Renal cortical epithelial cell (primary cell): ENCODE results near the gene TMPRSS4. TPM values are rescaled to one million over a fixed set of nuclear protein-coding genes. Genes with fewer than 3 reads are reported as not detected.

Experiments used
- DNase-seq: peaks from one replicate; pipeline ENCODE4 v3.0.0-alpha.2; 2011; ENCODE audit warnings: low read depth
- total RNA-seq: library from RNA; depleted of rRNA; stranded (reverse); fragments of >200 nt; gene quantifications from 2 replicates; pipeline ENCODE4 v1.2.3, GENCODE V29; 2014

The TMPRSS4 gene
- total RNA-seq, 1 donor from 2014 or later = 2.4 TPM

DNA sequence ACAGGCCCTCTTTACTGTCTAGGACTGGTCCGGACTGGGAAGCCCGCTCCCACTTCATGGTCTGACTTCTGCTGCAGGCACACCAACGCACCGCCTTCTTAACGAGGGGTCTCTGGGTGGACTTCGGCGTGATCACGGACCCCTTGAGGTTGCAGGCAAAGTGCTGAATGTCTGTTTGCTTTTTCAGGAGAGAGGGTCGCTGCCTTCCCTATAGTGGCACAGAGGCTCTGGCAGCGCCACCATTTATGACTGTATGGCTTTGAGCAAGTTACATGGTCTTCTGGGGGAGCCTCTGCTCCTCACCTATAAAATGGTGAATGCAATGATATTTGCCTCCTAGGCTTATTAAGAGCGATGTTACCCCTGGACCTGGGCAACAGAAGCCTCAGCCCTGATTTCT is 77.1 kb downstream of the TMPRSS4 start:
- DNase-seq = no peak

- no peak for DNase-seq
Measured at GRCh38 chr11:118154641-118155040, 77.8 kb downstream of the TMPRSS4 start.

DNA sequence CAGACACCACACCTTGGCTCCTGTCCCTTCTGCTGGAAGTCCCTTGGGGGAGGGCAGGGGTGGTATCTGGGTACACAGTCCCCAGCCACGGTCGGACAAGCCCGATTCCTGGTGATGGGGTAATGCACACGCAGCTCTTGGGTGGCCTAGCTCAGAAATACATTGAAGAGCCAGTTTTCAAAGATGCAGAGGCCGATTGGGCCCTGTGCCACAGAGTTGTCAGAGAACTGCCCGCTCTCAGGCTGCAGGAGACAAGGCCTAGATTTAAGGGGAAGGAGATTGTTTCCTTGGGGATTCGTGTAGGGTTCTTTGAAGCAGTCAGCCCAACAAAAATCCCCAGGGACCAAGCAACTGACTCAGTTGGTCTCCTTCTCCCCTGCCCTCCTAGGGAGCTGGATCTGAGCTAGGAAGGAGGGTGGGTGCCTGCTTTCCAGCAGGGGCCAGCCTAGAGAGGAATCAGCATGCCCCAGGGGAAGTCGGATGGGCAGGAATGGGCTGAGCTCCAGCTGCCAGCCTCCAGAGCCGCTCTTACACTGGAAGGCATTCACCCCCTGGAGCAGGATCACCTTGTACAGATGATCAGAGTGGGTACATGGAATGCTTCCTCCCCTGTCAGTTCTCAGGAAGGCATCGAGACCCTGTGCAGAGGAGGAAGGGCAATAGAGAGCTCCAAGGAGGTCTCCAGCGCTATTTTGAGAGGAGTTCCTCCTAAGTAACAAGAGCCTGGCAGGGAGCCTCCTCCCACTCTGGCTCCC is 79.1 kb downstream of the TMPRSS4 start:
- no peak for DNase-seq

DNA sequence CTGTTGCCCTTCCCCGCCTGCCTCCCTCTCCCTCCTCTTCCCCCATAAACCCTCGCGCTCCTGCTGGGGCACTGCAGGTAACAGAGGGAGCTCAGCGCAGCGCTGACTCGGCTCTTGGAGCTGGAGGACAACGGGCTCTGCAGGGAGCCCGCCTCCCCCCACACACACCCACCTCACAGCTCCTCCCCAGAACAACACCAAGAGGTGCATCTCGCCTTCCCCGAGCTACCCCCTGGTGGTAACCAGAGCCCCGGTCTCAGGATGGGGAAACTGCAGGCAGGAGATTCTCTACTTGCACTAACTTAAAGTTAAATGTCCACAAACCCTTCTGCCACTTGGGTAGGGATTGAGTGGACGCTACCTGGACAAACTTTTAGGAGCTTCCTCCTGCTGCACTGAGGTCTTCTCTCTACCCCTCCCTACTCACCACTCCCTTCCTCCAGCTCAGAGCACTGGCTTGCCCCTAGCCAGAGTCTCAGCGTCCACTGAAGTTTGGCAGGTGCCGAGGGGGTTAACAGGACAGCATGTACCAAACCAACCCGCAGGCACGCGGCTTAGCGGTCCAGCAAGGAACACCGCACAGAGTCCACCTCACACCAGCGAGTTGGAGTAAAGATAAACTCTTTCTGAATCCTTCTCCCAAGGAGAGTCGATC is 79.8 kb downstream of the TMPRSS4 start:
- no peak for DNase-seq

DNA sequence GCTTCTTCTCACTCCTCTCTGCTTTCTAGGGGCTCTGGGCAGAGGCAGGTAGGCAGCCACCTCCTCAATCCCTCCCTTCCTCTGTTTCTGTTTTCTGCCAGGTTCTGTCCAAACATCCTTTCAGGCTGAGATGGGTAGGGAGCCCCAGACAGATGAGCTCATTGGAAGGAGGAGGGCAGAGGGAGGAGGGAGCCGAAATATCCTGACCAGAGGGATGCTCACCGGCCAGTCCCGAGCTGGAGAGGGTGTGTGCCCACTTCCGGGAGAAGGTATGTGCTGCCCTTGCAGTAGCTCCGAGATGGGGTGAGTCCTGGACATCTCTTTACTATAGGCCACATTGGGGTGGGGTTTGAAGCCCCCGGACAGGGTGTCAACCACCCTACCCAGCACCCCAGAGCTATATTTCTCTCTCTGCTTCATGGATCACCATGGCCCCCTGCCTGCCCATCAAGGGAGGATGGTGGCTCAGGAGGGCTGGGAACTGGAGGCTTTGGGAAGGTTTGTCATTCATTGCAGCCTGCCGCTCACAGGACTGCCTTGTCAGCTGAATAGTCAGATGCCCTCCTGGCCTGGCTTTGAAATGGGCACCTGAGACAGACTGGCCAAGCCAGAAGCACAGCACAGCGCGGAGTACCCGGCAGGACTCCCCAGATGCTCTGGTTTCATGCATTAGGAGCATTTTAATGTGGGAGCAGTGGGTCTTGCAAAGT is 80.5 kb downstream of the TMPRSS4 start:
- no peak for DNase-seq

DNA sequence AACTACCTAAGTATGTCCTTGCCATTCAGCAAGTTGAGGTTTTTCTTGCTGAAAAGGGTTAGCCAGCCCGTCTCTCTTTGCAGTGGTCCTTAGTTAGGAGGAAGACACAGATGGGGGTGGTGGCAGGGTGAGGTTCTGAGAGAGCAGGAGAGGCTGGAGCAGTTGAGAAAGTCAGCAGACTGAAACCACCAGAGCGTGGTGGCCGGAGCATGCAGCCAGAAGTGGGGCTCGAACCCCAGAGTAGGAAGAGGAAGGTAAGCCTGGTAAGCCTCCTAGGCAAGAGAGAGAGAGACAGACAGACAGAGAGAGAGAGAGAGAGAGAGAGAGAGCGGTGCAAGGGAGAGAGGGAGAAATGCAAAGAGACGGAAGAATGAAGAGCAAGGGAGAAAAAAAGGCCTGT is 84.9 kb downstream of the TMPRSS4 start:
- no peak for DNase-seq

GRCh38 chr11:118162846-118163245 is 86.0 kb downstream of the TMPRSS4 start:
- DNase-seq = no peak

DNA sequence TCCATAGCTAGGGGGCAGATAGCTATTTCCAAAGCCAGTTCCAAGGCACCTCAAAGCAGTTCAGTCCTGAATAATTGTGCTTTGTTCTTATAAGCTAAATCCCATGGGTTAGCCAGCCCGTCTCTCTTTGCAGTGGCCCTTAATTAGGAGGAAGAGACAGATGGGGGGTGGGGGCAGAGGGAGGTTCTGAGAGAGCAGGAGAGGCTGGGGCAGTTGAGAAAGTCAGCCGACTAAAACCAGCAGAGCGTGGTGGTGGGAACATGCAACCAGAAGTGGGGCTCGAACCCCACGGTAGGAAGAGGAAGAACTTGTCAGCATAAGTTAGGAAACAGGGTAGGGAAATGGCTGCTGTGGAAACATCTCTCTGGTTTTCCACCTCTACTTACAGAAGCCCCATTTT is 86.6 kb downstream of the TMPRSS4 start:
- DNase-seq = no peak

DNA sequence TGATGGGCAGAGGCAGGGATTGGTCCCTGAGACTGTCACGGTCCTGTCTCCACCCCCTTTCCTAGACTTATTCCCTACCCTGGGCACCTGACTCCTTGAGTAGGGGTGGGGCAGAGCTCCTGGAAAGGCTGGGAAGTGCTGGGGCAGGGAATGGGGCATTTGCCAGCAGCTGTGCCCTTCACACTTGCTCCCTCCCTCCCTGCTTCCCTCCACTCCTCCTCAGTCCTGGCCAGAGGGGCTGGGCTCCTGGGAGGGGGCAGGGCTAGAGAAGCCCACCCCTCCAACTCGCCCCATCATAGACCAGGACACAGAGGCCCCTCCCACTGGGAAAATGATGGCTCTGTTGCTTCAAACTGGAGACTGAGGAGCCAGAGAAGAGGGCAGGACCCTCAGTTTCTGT is 88.0 kb downstream of the TMPRSS4 start:
- no peak for DNase-seq

DNA sequence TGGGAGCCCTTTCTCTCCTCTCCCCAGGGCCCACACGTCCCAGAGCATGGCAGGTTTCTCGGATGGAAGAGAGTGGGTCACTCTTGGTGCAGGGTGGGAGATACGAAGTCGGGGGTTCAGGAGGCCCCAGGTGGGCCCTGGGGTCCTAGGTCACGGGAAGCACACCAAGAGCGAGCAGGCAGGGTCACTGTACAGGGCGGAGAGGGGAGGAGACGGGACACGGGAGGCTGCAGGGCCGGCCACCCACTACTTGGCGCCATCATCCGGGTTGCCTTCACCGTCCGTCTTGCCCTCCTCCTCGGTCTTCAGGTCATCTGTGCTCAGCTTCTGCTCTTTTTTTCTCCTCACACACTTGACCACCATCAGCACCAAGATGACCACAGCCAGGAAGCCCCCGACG is 89.8 kb downstream of the TMPRSS4 start:
- DNase-seq = no peak

DNA sequence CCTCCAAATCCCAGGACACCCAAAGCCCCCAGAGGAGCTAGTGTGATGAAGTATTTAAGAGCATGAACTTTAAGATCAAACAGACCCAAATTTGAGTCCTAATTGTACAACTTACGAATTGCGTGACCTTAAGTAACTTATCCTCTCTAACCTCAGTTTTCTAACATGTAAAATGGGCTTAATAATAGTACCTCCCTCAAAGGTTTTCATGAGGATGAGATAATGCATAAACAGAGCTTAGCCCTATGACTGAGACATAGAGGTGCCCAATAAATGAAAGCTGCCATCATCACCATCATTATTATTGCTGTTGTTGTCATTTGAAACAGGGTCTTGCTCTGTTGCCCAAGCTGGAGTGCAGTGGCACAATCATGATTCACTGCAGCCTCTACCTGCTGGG is 90.4 kb downstream of the TMPRSS4 start:
- DNase-seq = no peak

DNA sequence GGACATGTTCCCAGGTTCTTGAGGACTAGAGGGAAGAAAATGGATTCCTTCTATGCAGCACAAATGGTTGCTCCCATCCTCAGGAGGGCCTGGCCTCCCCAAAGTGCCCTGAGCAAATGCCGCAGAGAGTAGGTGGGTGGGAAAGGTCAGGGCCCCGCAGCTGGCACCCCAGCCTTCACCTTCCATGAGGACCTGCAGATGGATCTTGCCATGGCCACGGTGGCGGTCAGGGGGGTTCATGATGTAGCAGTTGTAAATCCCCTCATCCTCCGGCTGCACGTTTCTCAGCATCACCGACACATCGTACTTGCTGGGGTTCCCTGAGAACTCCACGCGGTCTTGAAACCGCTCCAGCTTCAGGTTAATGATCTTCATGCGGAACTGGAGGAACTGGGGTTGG is 91.0 kb downstream of the TMPRSS4 start:
- no peak for DNase-seq

DNA sequence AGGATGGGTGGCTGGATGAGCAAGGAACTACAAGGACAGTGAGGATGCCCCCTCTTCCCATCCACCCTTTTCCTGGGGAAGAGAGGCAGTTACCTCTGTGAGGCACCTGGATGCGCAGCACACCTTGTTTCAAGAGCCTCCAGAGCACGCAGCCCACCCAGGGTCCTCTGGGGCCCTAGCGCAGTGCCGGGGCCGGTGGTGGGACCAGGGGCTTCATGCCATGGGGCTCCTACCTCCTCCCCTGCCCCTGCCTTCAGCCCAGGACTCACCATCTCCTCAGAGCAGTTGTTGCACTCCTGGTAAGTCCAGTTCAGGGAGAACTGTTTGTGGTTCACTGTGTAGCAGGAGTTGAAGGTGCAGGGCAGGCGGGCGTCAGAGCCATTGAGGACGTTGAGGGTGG is 91.4 kb downstream of the TMPRSS4 start:
- DNase-seq = no peak

GRCh38 chr11:118168751-118169150 is 91.9 kb downstream of the TMPRSS4 start:
- no peak for DNase-seq

GRCh38 chr11:118169300-118170140 is 92.6 kb downstream of the TMPRSS4 start:
- DNase-seq = no peak

GRCh38 chr11:118170231-118170630 is 93.4 kb downstream of the TMPRSS4 start:
- DNase-seq = no peak

GRCh38 chr11:118170882-118171268 is 94.0 kb downstream of the TMPRSS4 start:
- no peak for DNase-seq

Other genes starting within 250 kb of the TMPRSS4 start
- gene FXYD6, start 200.4 kb upstream of the TMPRSS4 start, total RNA-seq = 0.20 and 1.0 TPM in 2 replicates
- gene TMPRSS13, start 147.7 kb upstream of the TMPRSS4 start, total RNA-seq = 0.17 TPM in 1 of 2 replicates, not detected in the other
- gene IL10RA, start 90.7 kb upstream of the TMPRSS4 start, total RNA-seq = 0.52 and 0.60 TPM in 2 replicates
- not detected in 2 replicates for gene SMIM35, start 9.9 kb downstream of the TMPRSS4 start, total RNA-seq
- 0.15 and 0.35 TPM in 2 replicates for gene SCN4B, start 75.7 kb downstream of the TMPRSS4 start, total RNA-seq
- 0.35 and 1.2 TPM in 2 replicates for gene SCN2B, start 99.6 kb downstream of the TMPRSS4 start, total RNA-seq
- gene JAML, start 147.9 kb downstream of the TMPRSS4 start, total RNA-seq = not detected in 2 replicates
- 15.8 and 41.8 TPM in 2 replicates for gene MPZL3, start 175.3 kb downstream of the TMPRSS4 start, total RNA-seq
- 28.6 and 53.3 TPM in 2 replicates for gene MPZL2, start 187.2 kb downstream of the TMPRSS4 start, total RNA-seq
- gene CD3E, start 227.7 kb downstream of the TMPRSS4 start, total RNA-seq = not detected in 2 replicates